ENCODE data around the gene SLC33A1.
"Not testable (repeated sequence)": the region's sequence is repeated elsewhere in the genome, so short reads cannot be mapped to it uniquely, and the experiment has no call there.

Gene SLC33A1

DNA sequence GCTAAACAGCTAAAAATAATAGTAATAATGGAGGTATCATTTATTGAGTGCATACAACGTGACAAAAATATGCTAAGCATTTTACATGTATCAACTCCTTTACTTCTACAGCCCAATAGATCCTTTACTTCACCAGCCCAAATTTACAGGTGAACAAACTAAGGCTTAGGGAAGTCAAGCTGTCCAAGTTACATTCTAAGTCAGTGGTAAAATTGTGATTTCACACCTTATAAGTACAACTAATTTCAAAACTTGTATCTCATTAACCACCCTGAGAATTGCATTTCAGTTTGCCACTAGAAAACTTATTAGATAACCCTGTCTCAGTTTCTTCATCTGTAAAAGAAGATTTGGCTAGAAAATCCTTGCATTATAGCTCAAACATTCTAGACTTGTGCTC is 10.7 kb downstream of the SLC33A1 start:
- no peaks in the 10 kb centered on the region for H3K27me3 Mint-ChIP-seq
- no peak overlapping the region for H3K27ac Mint-ChIP-seq
- H3K36me3 Mint-ChIP-seq (ENCODE audit: low read depth), result peaks cover 24% of the 10 kb centered on the region
- H3K4me1 Mint-ChIP-seq (ENCODE audit: low read depth), result peaks cover 44% of the 10 kb centered on the region
- H3K4me3 Mint-ChIP-seq, result no peak overlapping the region
- H3K9me3 Mint-ChIP-seq, result no peaks in the 10 kb centered on the region

DNA sequence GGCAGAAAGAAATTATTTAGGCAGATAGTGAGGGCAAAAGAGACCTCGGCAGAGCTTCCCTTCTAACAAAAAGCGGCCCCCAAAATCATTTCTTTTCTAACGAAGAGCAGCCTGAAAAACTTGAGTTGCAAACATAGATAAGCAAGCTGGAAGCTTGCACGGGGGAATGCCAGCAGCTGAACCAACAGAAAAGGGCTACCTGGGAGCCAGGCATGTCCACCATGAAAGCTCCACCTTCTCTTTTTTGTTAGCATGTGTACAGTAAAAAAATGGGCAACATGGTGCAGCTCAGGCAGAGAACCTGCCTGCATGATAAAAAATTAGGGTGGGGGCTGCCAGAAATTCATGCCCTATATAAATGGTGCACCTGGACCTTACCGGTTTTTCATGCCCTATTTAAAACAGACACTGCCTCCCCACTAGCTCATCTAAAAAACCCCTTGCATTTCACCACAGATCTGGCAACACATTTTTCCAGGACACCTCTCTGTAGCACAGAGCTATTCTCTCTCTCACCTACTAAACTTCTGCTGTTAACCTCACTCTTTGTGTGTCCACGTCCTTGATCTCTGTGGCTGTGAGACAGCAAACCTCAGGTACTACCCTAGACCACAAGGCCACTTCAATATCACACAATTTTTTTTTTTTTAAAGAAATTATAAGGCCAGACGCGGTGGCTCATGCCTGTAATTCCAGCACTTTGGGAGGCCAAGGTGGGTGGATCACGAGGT is 18.7 kb downstream of the SLC33A1 start:
- no peak overlapping the region for H3K4me3 Mint-ChIP-seq
- no peaks in the 10 kb centered on the region for H3K27me3 Mint-ChIP-seq
- H3K27ac Mint-ChIP-seq, result no peak overlapping the region
- no peaks in the 10 kb centered on the region for H3K9me3 Mint-ChIP-seq
- peaks cover 8% of the 10 kb centered on the region for H3K4me1 Mint-ChIP-seq (ENCODE audit: low read depth)
- H3K36me3 Mint-ChIP-seq (ENCODE audit: low read depth), result peaks cover 28% of the 10 kb centered on the region

DNA sequence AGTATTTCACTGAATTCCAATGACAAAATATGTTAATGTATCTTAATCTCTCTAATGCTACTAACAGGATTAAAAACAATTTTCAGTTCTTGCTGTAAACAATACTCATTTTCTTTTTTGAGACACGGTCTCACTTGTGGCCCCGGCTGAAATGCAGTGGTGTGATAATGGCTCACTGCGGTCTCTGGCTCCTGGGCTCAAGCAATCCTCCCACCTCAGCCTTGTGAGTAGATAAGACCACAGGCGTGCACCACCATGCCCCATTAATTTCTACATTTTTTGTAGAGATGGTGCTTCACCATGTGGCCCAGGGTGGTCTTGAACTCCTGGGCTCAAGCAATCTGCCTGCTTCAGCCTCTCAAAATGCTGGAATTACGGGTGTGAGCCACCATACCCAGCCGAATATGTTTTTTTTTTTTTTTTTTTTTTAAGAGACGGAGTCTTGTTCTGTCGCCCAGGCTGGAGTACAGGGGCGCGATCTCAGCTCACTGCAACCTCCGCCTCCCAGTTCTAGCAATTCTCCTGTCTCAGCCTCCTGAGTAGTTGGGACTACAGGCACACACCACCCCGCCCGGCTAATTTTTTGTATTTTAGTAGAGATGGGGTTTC is 25.6 kb downstream of the SLC33A1 start:
- H3K36me3 Mint-ChIP-seq (ENCODE audit: low read depth), result peaks cover 22% of the 10 kb centered on the region
- H3K27me3 Mint-ChIP-seq; H3K9me3 Mint-ChIP-seq; H3K4me3 Mint-ChIP-seq; H3K4me1 Mint-ChIP-seq (ENCODE audit: low read depth); H3K27ac Mint-ChIP-seq: not testable (repeated sequence)

DNA sequence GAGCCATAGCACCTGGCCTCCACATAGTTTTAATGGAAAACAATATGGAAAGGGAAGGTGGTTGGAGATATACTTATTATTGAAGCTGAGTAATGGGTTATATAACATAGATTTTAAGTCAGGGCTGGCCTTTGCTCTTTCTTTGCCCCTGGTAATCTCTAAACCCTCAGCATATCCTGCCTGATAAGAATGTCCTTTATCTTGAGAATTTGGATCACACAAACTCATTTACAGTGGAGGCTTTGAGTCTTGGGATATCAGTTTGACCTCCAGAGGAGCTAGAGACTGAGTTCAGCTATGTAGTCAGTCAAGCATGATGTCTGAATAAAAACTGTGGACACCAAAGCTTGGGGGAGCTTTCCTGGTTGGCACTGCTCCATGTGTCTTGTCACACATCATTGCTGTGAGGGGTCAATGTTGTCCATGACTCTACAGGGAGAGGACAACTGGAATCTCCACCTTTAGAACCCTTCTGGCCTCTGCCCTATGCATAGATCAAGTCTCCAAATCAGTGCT is 39.1 kb downstream of the SLC33A1 start:
- H3K4me1 Mint-ChIP-seq (ENCODE audit: low read depth), result no peaks in the 10 kb centered on the region
- no peak overlapping the region for H3K4me3 Mint-ChIP-seq
- H3K9me3 Mint-ChIP-seq, result no peaks in the 10 kb centered on the region
- no peaks in the 10 kb centered on the region for H3K36me3 Mint-ChIP-seq (ENCODE audit: low read depth)
- no peak overlapping the region for H3K27ac Mint-ChIP-seq
- no peaks in the 10 kb centered on the region for H3K27me3 Mint-ChIP-seq

DNA sequence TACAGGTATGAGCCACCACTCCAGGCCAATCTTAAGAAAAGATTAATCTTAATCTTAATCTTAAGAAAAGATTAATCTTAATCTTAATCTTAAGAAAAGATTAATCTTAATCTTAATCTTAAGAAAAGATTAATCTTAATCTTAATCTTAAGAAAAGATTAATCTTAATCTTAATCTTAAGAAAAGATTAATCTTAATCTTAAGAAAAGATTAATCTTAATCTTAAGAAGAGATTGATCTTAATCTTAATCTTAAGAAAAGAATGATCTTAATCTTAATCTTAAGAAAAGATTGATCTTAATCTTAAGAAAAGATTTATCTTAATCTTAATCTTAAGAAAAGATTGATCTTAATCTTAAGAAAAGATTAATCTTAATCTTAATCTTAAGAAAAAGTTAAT is 41.0 kb downstream of the SLC33A1 start:
- H3K27ac Mint-ChIP-seq; H3K36me3 Mint-ChIP-seq (ENCODE audit: low read depth); H3K4me1 Mint-ChIP-seq (ENCODE audit: low read depth); H3K27me3 Mint-ChIP-seq; H3K4me3 Mint-ChIP-seq; H3K9me3 Mint-ChIP-seq: not testable (repeated sequence)

DNA sequence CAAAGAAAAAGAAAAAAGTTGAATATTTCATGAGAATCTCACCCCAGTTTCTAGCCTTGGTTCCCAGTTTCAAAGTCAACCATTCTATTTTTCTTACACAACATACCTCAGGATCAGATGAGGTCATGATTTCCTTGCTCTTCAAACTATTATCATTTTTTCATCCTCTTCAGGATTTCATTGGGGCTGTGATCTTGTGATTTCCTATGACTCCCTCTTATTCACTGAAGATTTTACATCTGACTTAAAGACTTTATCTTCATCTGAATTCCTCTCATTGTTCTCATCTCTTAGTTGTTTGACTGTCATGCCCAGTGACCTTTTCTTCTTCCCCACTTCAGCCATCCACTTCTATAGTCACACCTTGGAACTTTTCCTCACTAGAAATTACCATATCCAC is 45.0 kb downstream of the SLC33A1 start:
- no peaks in the 10 kb centered on the region for H3K36me3 Mint-ChIP-seq (ENCODE audit: low read depth)
- H3K4me1 Mint-ChIP-seq (ENCODE audit: low read depth), result peaks cover 13% of the 10 kb centered on the region
- H3K27me3 Mint-ChIP-seq, result no peaks in the 10 kb centered on the region
- no peak overlapping the region for H3K27ac Mint-ChIP-seq
- no peak overlapping the region for H3K4me3 Mint-ChIP-seq
- H3K9me3 Mint-ChIP-seq, result no peaks in the 10 kb centered on the region

DNA sequence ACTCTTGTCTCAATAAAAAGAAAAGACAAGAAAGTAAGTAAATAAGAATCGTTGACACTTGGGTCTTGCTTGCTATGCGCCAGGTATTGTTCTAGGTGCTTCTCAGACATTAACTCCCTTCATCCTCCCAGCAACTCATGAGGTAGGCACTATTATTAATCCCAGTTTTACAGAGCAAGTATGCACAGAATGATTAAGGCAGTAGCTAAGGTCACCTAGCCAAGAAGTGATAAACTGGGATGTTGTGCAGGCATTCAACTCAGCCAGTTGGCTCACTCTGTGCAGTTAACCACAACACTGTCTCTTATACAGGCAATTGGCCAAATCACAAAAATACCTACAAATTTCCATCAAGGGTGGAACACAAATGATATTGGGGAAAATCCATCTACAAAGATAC is 46.4 kb downstream of the SLC33A1 start:
- no peaks in the 10 kb centered on the region for H3K9me3 Mint-ChIP-seq
- peaks cover 3% of the 10 kb centered on the region for H3K36me3 Mint-ChIP-seq (ENCODE audit: low read depth)
- peaks cover 13% of the 10 kb centered on the region for H3K4me1 Mint-ChIP-seq (ENCODE audit: low read depth)
- H3K27ac Mint-ChIP-seq, result no peak overlapping the region
- no peaks in the 10 kb centered on the region for H3K27me3 Mint-ChIP-seq
- no peak overlapping the region for H3K4me3 Mint-ChIP-seq

DNA sequence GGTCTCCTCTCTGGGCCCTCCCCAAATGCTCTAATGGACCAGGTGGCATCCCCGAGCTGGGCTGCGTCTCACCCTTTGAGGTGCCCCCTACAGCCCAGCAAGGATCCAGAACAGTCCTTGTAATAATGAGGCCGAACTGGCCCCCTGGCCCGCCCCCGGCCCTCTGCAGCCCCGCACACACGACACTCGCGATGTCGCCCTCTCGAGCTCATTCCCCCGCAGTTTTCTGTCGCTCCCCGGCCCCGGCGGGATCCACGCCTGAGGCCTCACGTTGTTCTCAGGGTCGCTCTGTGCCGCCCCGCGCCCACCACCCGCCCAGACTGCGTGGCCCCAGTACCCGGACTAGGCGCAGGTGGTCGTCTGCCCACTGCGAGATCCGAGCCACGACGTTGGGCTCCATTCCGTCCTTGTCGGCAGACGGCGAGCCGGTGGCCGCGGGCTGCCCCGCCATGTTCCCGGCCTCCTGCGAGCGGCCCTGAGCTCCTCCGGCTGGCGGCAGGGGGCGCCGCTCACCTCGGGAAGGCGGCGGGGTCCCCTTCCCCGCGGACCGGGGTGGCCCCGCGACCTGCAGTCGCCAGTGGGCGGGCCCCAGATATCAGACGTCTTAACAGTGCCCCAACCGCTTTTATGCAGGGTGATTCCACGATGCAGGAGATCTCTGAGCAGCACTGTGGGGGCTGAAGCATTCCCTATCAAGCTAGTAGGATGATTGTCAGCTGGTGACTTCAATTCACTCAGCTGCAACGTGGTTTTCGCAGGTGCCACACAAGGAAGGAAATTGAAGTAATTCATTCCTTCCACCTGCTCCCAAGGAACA is 48.2 kb downstream of the SLC33A1 start, which contains the start of gene C3orf33:
Gene C3orf33 (minus strand): TSS at position 477 of the 817 bp plus-strand sequence. CDS start 26 bp downstream, at position 451.
- Mint-ChIP-seq H3K27me3 (no peaks in the 10 kb centered on the region), H3K27ac (peak within 1 kb of the TSS; percentile 78), H3K4me3 (peak within 1 kb of the TSS; percentile 86), H3K9me3 (no peaks in the 10 kb centered on the region), H3K4me1 (ENCODE audit: low read depth) (peaks cover 13% of the 10 kb centered on the region), H3K36me3 (ENCODE audit: low read depth) (peaks cover 11% of the 10 kb centered on the region)

DNA sequence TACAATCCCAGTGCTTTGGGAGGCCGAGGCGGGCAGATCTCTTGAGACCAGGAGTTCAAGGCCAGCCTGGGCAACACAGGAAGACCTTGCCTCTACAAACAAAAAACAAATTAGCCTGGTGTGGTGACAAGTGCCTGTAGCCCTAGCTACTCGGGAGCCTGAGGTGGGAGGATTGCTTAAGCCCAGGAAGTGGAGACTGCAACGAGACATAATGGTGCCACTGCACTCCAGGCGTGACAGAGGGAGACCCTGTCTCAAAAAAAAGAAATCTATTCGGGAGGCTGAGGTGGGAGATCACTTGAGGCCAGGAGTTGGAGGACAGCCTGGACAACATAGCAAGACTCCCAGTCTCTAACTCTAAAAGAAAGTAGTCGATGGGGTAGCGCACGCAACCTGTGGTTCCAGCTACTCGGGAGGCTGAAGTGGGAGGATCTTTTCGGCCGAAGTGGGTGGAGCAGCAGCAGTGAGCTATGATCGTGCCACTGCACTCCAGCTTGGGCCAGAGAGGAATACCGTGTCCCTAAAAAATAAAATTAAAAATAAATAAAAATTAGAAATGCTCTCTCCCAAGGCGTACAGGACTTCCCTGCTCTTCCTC is 48.9 kb downstream of the SLC33A1 start:
- Mint-ChIP-seq H3K27ac (peak overlapping the region; percentile 78), H3K4me1 (ENCODE audit: low read depth) (peaks cover 13% of the 10 kb centered on the region), H3K9me3 (no peaks in the 10 kb centered on the region), H3K36me3 (ENCODE audit: low read depth) (peaks cover 15% of the 10 kb centered on the region), H3K4me3 (peak overlapping the region; percentile 86), H3K27me3 (no peaks in the 10 kb centered on the region)

DNA sequence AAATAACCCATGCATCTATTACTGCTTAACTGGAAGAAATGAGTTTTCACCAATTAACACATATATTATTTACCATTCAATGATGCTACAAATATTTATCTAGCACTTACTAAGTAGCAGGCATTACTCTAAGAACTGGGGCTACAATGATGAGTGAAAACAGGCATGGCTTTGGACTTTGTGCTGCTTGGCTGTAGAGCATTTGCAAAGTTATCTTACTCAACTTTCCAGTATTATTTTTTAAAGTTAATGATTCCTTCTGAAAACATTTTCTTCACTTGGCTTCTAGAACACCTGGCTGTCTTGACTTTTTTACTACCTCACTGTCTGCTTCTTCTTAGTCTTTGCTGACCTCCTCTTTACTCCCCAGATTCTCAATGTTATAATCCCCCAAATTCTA is 49.9 kb downstream of the SLC33A1 start:
- no peaks in the 10 kb centered on the region for H3K9me3 Mint-ChIP-seq
- no peak overlapping the region for H3K4me3 Mint-ChIP-seq
- peaks cover 18% of the 10 kb centered on the region for H3K36me3 Mint-ChIP-seq (ENCODE audit: low read depth)
- H3K27me3 Mint-ChIP-seq, result no peaks in the 10 kb centered on the region
- peaks cover 13% of the 10 kb centered on the region for H3K4me1 Mint-ChIP-seq (ENCODE audit: low read depth)
- H3K27ac Mint-ChIP-seq, result no peak overlapping the region

DNA sequence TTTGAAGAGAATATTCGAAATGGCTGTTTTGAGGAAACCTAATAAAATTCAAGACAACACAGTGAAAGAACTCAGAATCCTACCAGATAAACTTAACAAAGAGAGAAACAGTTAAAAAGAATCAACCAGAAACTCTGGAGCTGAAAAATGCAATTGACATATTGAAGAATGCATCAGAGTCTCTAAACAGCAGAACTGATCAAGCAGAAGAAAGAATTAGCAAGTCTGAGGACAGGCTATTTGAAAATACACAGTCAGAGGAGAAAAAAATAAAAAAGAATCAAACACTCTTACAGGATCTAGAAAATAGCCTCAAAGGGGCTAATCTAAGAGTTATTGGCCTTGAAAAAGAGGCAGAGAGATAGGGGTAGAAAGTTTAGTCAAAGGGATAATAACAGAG is 61.7 kb downstream of the SLC33A1 start:
- Mint-ChIP-seq H3K4me3 (no peak overlapping the region), H3K27me3 (no peaks in the 10 kb centered on the region), H3K4me1 (ENCODE audit: low read depth) (no peaks in the 10 kb centered on the region), H3K27ac (no peak overlapping the region), H3K36me3 (ENCODE audit: low read depth) (peaks cover 44% of the 10 kb centered on the region), H3K9me3 (peaks cover 4% of the 10 kb centered on the region)

DNA sequence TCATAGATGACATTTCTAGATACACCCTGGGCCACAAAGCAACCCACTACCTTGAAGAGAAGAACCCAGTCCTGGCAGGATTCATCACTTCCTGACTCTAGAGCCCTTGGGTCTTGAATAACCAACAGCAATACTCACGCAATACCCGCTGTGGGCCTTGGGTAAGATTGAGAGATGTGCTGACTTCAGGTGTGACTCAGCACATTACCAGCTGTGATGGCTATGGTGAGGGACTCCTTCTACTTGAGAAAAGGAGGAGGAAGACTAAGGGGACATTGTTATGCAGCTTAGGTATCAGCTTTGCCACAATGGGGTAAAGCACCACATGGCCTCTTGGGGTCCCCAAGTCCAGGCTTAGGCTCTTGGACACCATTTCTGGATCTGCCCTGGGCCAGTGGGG is 63.0 kb downstream of the SLC33A1 start:
- Mint-ChIP-seq H3K4me3 (no peak overlapping the region), H3K27me3 (no peaks in the 10 kb centered on the region), H3K36me3 (ENCODE audit: low read depth) (peaks cover 31% of the 10 kb centered on the region), H3K9me3 (peaks cover 4% of the 10 kb centered on the region), H3K27ac (peak overlapping the region; percentile 9), H3K4me1 (ENCODE audit: low read depth) (peaks cover 1% of the 10 kb centered on the region)

DNA sequence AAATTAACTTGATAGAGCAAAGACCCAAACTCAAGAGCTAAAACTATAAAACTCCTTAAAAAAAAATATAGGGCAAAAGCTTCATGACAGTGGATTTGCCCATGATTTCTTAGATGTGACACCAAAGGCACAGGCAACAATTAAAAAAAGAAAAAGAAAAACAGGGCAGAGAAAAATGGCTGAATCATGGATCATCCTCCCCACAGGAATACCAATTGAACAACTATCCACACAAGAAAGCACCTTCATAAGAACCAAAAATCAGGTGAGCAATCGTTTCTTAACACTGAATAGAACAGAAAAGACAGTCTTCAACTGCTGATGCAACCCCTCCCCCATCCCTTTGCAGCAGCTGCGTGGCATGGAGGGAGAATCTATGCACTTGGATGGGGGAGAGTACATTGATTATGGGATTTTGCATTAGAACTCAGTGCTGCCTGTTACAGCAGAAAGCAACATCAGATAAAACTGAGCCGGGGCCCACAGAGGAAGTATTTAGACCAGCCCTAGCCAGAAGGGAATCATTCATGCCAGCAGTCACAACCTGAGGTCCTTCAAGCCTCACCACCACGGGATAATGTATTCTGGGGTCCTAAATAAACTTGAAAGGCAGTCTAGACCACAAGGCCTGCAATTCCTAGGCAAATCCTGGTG is 63.8 kb downstream of the SLC33A1 start:
- H3K4me1 Mint-ChIP-seq (ENCODE audit: low read depth), result peaks cover 9% of the 10 kb centered on the region
- peaks cover 27% of the 10 kb centered on the region for H3K36me3 Mint-ChIP-seq (ENCODE audit: low read depth)
- H3K4me3 Mint-ChIP-seq, result no peak overlapping the region
- H3K27ac Mint-ChIP-seq, result no peak overlapping the region
- H3K27me3 Mint-ChIP-seq, result no peaks in the 10 kb centered on the region
- H3K9me3 Mint-ChIP-seq, result peaks cover 4% of the 10 kb centered on the region

DNA sequence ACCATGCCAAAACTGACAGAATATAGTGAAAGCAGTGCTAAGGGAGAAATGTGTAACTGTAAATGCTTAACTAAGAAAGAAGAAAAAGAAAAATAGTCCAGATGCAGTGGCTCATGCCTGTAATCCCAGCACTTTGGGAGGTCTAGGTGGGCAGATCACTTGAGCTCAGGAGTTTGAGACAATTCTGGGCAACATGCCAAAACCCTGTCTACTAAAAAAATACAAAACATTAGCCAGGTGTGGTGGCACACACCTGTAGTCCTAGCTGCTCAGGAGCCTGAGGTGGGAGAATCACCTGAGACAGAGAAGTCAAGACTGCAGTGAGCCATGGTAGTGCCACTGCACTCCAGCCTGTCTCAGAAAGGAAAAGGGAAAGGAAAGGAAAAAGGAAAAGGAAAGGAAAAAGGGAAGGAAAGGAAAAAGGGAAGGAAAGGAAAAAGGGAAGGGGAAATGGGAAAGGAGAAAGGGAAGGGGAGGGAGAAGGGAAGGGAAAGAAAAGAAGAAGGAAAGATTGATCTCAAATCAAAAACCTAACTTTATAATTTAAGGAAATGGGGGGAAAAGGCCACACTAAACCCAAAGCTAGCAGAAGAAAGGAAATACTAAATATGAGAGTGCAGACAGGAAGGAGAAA is 68.4 kb downstream of the SLC33A1 start:
- Mint-ChIP-seq H3K27me3 (no peaks in the 10 kb centered on the region), H3K4me3 (no peak overlapping the region), H3K9me3 (no peaks in the 10 kb centered on the region), H3K36me3 (ENCODE audit: low read depth) (peaks cover 21% of the 10 kb centered on the region), H3K27ac (no peak overlapping the region), H3K4me1 (ENCODE audit: low read depth) (peaks cover 10% of the 10 kb centered on the region)

Data from stimulated activated naive CD8-positive, alpha-beta T cell treated with anti-CD3 and anti-CD28 coated beads, Interleukin-15, Interleukin-2, amounts not matched to agents 100 ng/mL and 50 ng/mL, for 24 hours (primary cell).